Naive thymus-derived CD4-positive, alpha-beta T cell (primary cell): ENCODE measurements around the gene LNP1. TPM values are rescaled to one million over a fixed set of nuclear protein-coding genes. Genes with fewer than 3 reads are reported as not detected.

Source experiments
- ATAC-seq: fragments of 150-1000 bp; cut with Tn5 transposase; 2 replicates; pipeline ENCODE4 v1.10.0; 2021; ENCODE audit warnings: mild to moderate bottlenecking, moderate library complexity
- CTCF ChIA-PET: fragments of 350-600 bp; sonication (Branson Sonifier 250); formaldehyde crosslinking; loops from one replicate; lab custom pipeline; 2021; ENCODE audit warnings: antibody characterized with exemption; lab: Charles Lee
- POLR2A ChIA-PET: fragments of 350-600 bp; sonication (Branson Sonifier 250); formaldehyde crosslinking; loops from one replicate; lab custom pipeline; 2021; ENCODE audit warnings: antibody characterized with exemption, inconsistent platforms; lab: Charles Lee
- DNase-seq, 9 donors: peaks; one replicate each; pipeline versions ENCODE4 v3.0.0 to v3.0.0-alpha.2; 2020 to 2022; ENCODE audit warnings: mixed read lengths in 1 of 9
- H3K27ac ChIP-seq: one replicate; pipeline ENCODE4 v1.7.0; 2013; ENCODE audit warnings: mild to moderate bottlenecking, low read depth, low read length, moderate library complexity
- H3K27me3 ChIP-seq, 2 donors: one replicate each; pipeline ENCODE4 v1.7.0; 2013; ENCODE audit warnings: low read length in 2 of 2, mild to moderate bottlenecking in 2 of 2, moderate library complexity in 2 of 2; ENCODE audit not compliant: control insufficient read depth in 2 of 2, insufficient read depth in 2 of 2
- H3K36me3 ChIP-seq, 3 experiments: 1 replicate in 2 of 3; 2 replicates in 1 of 3; pipeline ENCODE4 v1.7.0; 2013; ENCODE audit warnings: low read length in 3 of 3, mild to moderate bottlenecking in 3 of 3, moderate library complexity in 1 of 3; ENCODE audit not compliant: insufficient read depth in 3 of 3, control insufficient read depth in 2 of 3
- H3K4me1 ChIP-seq, 2 donors: one replicate each; pipeline ENCODE4 v1.7.0; 2013; ENCODE audit warnings: low read length in 2 of 2, mild to moderate bottlenecking in 2 of 2, moderate library complexity in 1 of 2; ENCODE audit not compliant: control insufficient read depth in 2 of 2, insufficient read depth in 2 of 2
- H3K4me3 ChIP-seq: 2 replicates; pipeline ENCODE4 v1.7.0; 2013; ENCODE audit warnings: mild to moderate bottlenecking, low read length
- H3K9me3 ChIP-seq, 3 experiments: 1 replicate in 2 of 3; 2 replicates in 1 of 3; pipeline ENCODE4 v1.7.0; 2013; ENCODE audit warnings: low read length in 3 of 3; ENCODE audit not compliant: control insufficient read depth in 2 of 3
- H3K27ac Mint-ChIP-seq, 9 donors: one replicate each; pipeline ENCODE4 v1.8.0; 2020 to 2022; ENCODE audit warnings: mixed read lengths in 9 of 9, mild to moderate bottlenecking in 8 of 9, moderate library complexity in 5 of 9, inconsistent platforms in 2 of 9
- H3K27me3 Mint-ChIP-seq, 5 donors: one replicate each; pipeline ENCODE4 v1.8.0; 2021 to 2022; ENCODE audit warnings: mixed read lengths in 5 of 5, mild to moderate bottlenecking in 1 of 5
- H3K36me3 Mint-ChIP-seq, 5 donors: one replicate each; pipeline ENCODE4 v1.8.0; 2020 to 2022; ENCODE audit warnings: mixed read lengths in 5 of 5, mild to moderate bottlenecking in 3 of 5, inconsistent platforms in 1 of 5
- H3K4me1 Mint-ChIP-seq, 7 donors: one replicate each; pipeline ENCODE4 v1.8.0; 2020 to 2022; ENCODE audit warnings: mixed read lengths in 7 of 7, mild to moderate bottlenecking in 3 of 7, inconsistent platforms in 1 of 7
- H3K4me3 Mint-ChIP-seq, 10 donors: one replicate each; pipeline ENCODE4 v1.8.0; 2020 to 2022; ENCODE audit warnings: mild to moderate bottlenecking in 10 of 10, mixed read lengths in 10 of 10, moderate library complexity in 6 of 10, inconsistent platforms in 2 of 10
- H3K9me3 Mint-ChIP-seq, 11 donors: one replicate each; pipeline ENCODE4 v1.8.0; 2020 to 2022; ENCODE audit warnings: mixed read lengths in 11 of 11, mild to moderate bottlenecking in 4 of 11, inconsistent platforms in 1 of 11, moderate library complexity in 1 of 11
- intact Hi-C, 2 donors: fragments of 100-400 bp; cut with micrococcal nuclease; formaldehyde crosslinking; loops; one replicate each; pipeline ENCODE4 v1.15.1; 2023
- polyA plus RNA-seq, 2 donors: library from polyadenylated mRNA; unstranded; fragments of 300-500 nt; fragmentation: Illumina TruSeq; gene quantifications; one replicate each; pipeline ENCODE4 v1.2.3, GENCODE V29; 2021
- total RNA-seq, 6 experiments: library from RNA in 5 of 6; stranded (reverse) in 5 of 6; gene quantifications; 1 replicate in 5 of 6; 2 replicates in 1 of 6; pipeline ENCODE4 v1.2.3 and lab custom pipeline; 2021 to 2026

Gene LNP1
- total and polyA plus RNA-seq, 7 experiments from 2014 or later, result 0.37 to 2.4 (median 1.2) TPM

DNA sequence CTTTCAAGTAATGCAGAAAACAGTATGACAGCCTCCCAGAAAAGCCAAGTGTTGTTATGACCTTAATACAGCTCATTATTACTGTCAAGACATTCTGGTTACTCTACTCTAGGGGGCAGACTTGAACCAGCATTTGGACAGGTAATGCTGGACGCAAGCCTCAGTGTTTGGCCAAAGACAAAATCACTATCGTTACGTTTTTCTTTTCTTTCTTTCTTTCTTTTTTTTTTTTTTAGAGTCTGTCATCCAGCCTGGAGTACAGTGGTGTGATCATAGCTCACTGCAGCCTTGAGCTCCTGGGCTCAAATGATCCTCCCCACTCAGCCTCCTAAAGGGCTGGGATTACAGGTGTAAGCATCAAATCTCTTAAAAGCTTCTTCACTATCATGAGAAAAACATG is 61.7 kb downstream of the LNP1 start:
- DNase-seq (no peak), ATAC-seq (peak; percentile 75)
- peaks cover 0 to under 1% (median 0%) of the 10 kb centered on the region in 5 donors for H3K36me3 Mint-ChIP-seq
- H3K9me3 Mint-ChIP-seq, result peaks cover 0 to 15% (median 4%) of the 10 kb centered on the region in 11 donors
- H3K4me3 ChIP-seq, result no peak overlapping the region
- H3K27ac Mint-ChIP-seq, result no peak overlapping the region
- H3K27ac ChIP-seq, result no peak overlapping the region
- peak overlapping the region in 1 of 10 donors; percentile 18 for H3K4me3 Mint-ChIP-seq
- POLR2A ChIA-PET, result no interaction called here
- peaks cover 0 to 3% (median 0%) of the 10 kb centered on the region in 3 experiments for H3K9me3 ChIP-seq
- no peaks in the 10 kb centered on the region for H3K27me3 ChIP-seq
- peaks cover 0 to 19% (median 0%) of the 10 kb centered on the region in 7 donors for H3K4me1 Mint-ChIP-seq
- H3K27me3 Mint-ChIP-seq, result peaks cover 0 to 8% (median 3%) of the 10 kb centered on the region in 5 donors
- H3K36me3 ChIP-seq, result no peaks in the 10 kb centered on the region
- H3K4me1 ChIP-seq, result no peaks in the 10 kb centered on the region
- CTCF ChIA-PET, result interaction anchor here (1.2 kb wide), 1 partner anchor 127 kb away, joined by 7 read pairs; no protein-coding TSS in a partner anchor
- intact Hi-C loops, result loop anchor here (1.0 to 5.0 kb wide), 5 partner anchors 127 to 919 kb away; no protein-coding TSS in a partner anchor

DNA sequence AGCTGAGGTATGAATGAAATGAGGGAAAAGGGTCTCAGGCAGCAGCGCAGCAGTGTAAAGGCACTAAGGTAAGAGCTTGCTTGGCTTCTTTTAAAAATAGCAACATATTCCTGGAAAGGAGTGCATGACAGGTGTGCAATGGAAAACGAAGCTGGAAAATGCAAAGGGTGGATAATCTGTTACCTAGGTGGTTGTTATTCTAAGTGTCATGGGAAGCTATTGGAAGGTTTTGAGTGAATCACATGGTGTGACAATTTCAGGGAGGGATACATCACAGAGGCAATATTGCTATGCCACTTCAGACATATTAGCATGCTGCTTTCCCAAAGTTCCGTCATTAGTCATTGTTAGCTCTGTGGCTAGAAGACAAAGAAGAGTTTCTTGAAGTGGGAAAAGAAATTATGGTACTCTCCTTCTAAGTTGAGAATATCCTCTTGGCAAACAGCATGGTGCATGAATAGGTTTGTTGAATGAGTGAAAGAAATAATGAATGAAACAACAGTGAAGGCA is 62.4 kb downstream of the LNP1 start:
- DNase-seq, result no peak
- no peak for ATAC-seq
- peak overlapping the region in 1 of 9 donors; percentile 26 for H3K27ac Mint-ChIP-seq
- no peak overlapping the region for H3K4me3 ChIP-seq
- H3K9me3 ChIP-seq, result peaks cover 0 to 5% (median 0%) of the 10 kb centered on the region in 3 experiments
- no peaks in the 10 kb centered on the region for H3K36me3 ChIP-seq
- no peaks in the 10 kb centered on the region for H3K4me1 ChIP-seq
- H3K4me1 Mint-ChIP-seq, result peaks cover 0 to 19% (median 0%) of the 10 kb centered on the region in 7 donors
- H3K27ac ChIP-seq, result no peak overlapping the region
- peaks cover 0 to 4% (median 0%) of the 10 kb centered on the region in 5 donors for H3K36me3 Mint-ChIP-seq
- CTCF ChIA-PET, result interaction anchor here (0.5 to 1.2 kb wide), 2 partner anchors 126 to 187 kb away, joined by 3 to 7 read pairs; no protein-coding TSS in a partner anchor
- peak overlapping the region in 1 of 10 donors; percentile 18 for H3K4me3 Mint-ChIP-seq
- intact Hi-C loops, result loop anchor here (1.0 to 5.0 kb wide), 5 partner anchors 127 to 919 kb away; no protein-coding TSS in a partner anchor
- H3K27me3 ChIP-seq, result no peaks in the 10 kb centered on the region
- H3K9me3 Mint-ChIP-seq, result peaks cover 0 to 22% (median 7%) of the 10 kb centered on the region in 11 donors
- H3K27me3 Mint-ChIP-seq, result peaks cover 0 to 8% (median 3%) of the 10 kb centered on the region in 5 donors
- POLR2A ChIA-PET, result no interaction called here

DNA sequence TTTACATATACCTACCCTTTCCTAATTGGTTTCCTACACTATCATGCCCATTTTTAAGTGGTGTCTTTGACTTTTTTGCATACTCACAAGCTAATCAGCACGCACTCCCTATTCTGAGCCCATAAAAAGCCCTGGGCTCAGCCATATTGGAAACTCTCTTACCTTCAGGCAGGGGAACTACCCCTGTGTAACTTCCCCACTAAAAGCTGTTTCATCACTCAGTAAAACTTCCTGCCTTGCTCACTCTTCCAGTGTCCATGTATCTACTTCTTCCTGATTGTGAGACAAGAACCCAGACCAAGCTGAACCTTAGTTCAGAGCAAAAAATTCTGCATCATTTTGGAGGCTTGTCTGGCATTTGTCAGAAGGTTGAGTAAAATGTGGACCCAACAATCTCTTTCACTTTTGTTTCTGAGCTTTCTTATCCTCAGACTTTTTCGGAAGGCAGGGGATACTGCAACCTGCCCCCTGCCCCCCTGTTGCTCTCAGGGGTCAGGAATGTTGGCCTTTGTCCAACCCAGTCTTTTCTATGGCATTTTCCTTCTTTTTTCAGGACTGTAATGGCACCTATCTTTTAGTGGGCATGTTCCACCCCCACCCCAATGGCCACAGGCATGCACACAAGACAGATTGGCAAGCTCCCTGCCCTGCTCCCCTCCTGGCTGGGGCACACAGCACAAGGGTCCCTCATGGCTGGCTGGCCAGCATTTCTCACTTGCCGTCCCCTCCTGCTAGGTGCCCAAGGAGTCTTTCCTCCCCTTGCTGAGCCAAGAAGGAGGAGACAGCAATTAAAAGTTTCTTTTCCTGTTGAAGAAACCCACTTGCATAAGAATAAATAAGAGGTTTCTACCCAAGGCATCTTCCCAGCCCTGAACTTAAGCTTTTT is 64.8 kb downstream of the LNP1 start:
- DNase-seq, result no peak

DNA sequence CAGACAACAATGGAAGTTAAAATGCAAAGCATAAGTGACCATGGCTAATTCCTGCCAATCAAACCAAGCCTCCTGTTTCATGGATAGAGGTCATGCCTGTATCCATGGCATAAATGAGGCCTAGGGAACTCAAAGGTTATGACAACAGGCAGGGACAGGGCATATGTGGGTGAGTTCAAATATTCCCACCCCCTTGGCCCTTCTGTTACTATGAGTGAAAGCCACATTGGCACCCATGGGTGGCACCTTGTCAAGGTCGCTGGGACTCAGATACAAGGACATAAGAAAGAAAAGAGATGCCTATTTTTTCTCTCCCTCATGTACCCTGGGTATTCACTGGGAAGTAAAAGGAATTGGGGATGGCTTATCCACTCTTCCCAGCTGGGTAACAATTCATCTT is 65.8 kb downstream of the LNP1 start:
- H3K27me3 ChIP-seq, result no peaks in the 10 kb centered on the region
- H3K9me3 Mint-ChIP-seq, result peaks cover 0 to 47% (median 12%) of the 10 kb centered on the region in 11 donors
- peaks cover 0 to 8% (median 0%) of the 10 kb centered on the region in 3 experiments for H3K9me3 ChIP-seq

More for the DNA sequence above, 64.8 kb downstream of the LNP1 start:
- H3K36me3 Mint-ChIP-seq, result peaks cover 1 to 12% (median 5%) of the 10 kb centered on the region in 5 donors
- POLR2A ChIA-PET, result no interaction called here
- H3K36me3 ChIP-seq, result no peaks in the 10 kb centered on the region
- CTCF ChIA-PET, result interaction anchor here (0.7 kb wide), 1 partner anchor 277 kb away, joined by 3 read pairs; no protein-coding TSS in a partner anchor
- peak overlapping the region in 1 of 10 donors; percentile 52 for H3K4me3 Mint-ChIP-seq
- H3K27me3 ChIP-seq, result no peaks in the 10 kb centered on the region
- no peak overlapping the region for H3K4me3 ChIP-seq
- H3K9me3 Mint-ChIP-seq, result peaks cover 0 to 46% (median 11%) of the 10 kb centered on the region in 11 donors
- H3K27ac Mint-ChIP-seq, result peak overlapping the region in 1 of 9 donors; percentile 80
- no peak overlapping the region for H3K27ac ChIP-seq
- no peaks in the 10 kb centered on the region for H3K4me1 ChIP-seq
- H3K9me3 ChIP-seq, result peaks cover 0 to 8% (median 0%) of the 10 kb centered on the region in 3 experiments
- intact Hi-C loops, result no loop called here
- H3K27me3 Mint-ChIP-seq, result peaks cover 0 to 8% (median 2%) of the 10 kb centered on the region in 5 donors
- H3K4me1 Mint-ChIP-seq, result peaks cover 0 to 19% (median 0%) of the 10 kb centered on the region in 7 donors
- ATAC-seq, result peak; percentile 68

DNA sequence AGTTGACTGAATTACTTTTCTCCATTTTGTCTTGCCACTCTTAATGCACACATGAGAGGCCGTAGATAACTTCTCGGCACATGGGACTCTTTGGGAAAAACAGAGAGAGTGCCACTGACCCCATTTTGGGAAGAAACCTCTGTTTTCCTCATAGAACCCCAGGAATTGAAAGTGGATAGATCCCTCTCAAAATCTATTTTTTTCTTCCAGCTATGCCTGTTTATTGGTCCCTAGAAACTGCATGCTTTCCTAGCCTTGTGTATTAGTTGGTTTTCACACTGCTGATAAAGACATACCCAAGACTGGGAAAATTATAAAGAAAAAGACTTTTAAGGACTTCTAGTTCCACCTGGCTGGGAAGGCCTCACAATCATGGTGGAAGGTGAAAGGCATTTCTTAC is 67.3 kb downstream of the LNP1 start:
- Mint-ChIP-seq H3K4me3 (no peak overlapping the region), H3K27ac (no peak overlapping the region), H3K4me1 (peaks cover 0 to 15% (median 0%) of the 10 kb centered on the region in 7 donors), H3K9me3 (peaks cover 0 to 47% (median 11%) of the 10 kb centered on the region in 11 donors), H3K36me3 (peaks cover 1 to 12% (median 5%) of the 10 kb centered on the region in 5 donors), H3K27me3 (peaks cover 0 to 4% (median 0%) of the 10 kb centered on the region in 5 donors)
- H3K27me3 ChIP-seq, result no peaks in the 10 kb centered on the region
- CTCF ChIA-PET, result no interaction called here
- no peak for DNase-seq
- no peaks in the 10 kb centered on the region for H3K36me3 ChIP-seq
- POLR2A ChIA-PET, result no interaction called here
- no peak overlapping the region for H3K27ac ChIP-seq
- peaks cover 0 to 8% (median 0%) of the 10 kb centered on the region in 3 experiments for H3K9me3 ChIP-seq
- H3K4me3 ChIP-seq, result no peak overlapping the region
- no peak for ATAC-seq
- intact Hi-C loops, result no loop called here
- H3K4me1 ChIP-seq, result no peaks in the 10 kb centered on the region

More for the DNA sequence above, 65.8 kb downstream of the LNP1 start:
- Mint-ChIP-seq H3K36me3 (peaks cover 1 to 12% (median 5%) of the 10 kb centered on the region in 5 donors), H3K4me1 (peaks cover 0 to 19% (median 0%) of the 10 kb centered on the region in 7 donors), H3K4me3 (no peak overlapping the region), H3K27me3 (peaks cover 0 to 8% (median 0%) of the 10 kb centered on the region in 5 donors), H3K27ac (no peak overlapping the region)
- POLR2A ChIA-PET, result no interaction called here
- DNase-seq (no peak), ATAC-seq (no peak)
- H3K4me3 ChIP-seq, result no peak overlapping the region
- no peak overlapping the region for H3K27ac ChIP-seq
- no peaks in the 10 kb centered on the region for H3K36me3 ChIP-seq
- H3K4me1 ChIP-seq, result no peaks in the 10 kb centered on the region
- intact Hi-C loops, result no loop called here
- CTCF ChIA-PET, result no interaction called here

DNA sequence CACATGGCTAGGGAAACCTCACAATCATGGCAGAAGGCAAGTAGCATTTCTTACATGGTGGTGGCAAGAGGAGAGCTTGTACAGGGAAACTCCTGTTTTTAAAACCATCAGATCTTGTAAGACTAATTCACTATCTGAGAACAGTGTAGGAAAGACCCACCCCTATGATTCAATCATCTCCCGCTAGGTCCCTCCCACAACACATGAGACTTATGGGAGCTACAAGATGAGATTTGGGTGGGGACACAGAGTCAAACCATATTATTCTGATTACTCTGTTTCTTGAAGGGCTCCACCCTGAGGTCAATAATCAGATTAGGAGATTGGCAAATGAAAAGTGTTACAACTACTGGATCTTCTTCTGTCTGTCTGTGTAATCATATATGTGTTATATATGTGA is 69.6 kb downstream of the LNP1 start:
- H3K9me3 ChIP-seq, result peaks cover 0 to 8% (median 0%) of the 10 kb centered on the region in 3 experiments
- H3K9me3 Mint-ChIP-seq, result peaks cover 0 to 47% (median 12%) of the 10 kb centered on the region in 11 donors
- H3K4me1 ChIP-seq, result no peaks in the 10 kb centered on the region
- no peak overlapping the region for H3K27ac Mint-ChIP-seq
- peaks cover 1 to 12% (median 5%) of the 10 kb centered on the region in 5 donors for H3K36me3 Mint-ChIP-seq
- H3K4me1 Mint-ChIP-seq, result peaks cover 0 to 7% (median 0%) of the 10 kb centered on the region in 7 donors
- DNase-seq, result no peak
- H3K27me3 ChIP-seq, result no peaks in the 10 kb centered on the region
- H3K36me3 ChIP-seq, result no peaks in the 10 kb centered on the region
- intact Hi-C loops, result no loop called here
- peaks cover 0 to 4% (median 0%) of the 10 kb centered on the region in 5 donors for H3K27me3 Mint-ChIP-seq
- H3K4me3 ChIP-seq, result no peak overlapping the region
- H3K4me3 Mint-ChIP-seq, result no peak overlapping the region
- POLR2A ChIA-PET, result no interaction called here
- ATAC-seq, result no peak
- CTCF ChIA-PET, result no interaction called here
- no peak overlapping the region for H3K27ac ChIP-seq
